GM04503 (cell line): ENCODE data around the gene C1QBP.
"Not testable (repeated sequence)": the region's sequence is repeated elsewhere in the genome, so short reads cannot be mapped to it uniquely, and the experiment has no call there.

Experiments
- DNase-seq: peaks from one replicate; pipeline ENCODE4 v3.0.0-alpha.2; 2012; ENCODE audit warnings: low read depth

C1QBP gene

GRCh38 chr17:5431949-5432556 lies 6.9 kb downstream of the C1QBP start:
- no peak for DNase-seq

- not testable (repeated sequence) for DNase-seq
Measured at GRCh38 chr17:5431234-5431633, 7.7 kb downstream of the C1QBP start.

- DNase-seq: no peak
Measured at GRCh38 chr17:5430413-5430999, 8.4 kb downstream of the C1QBP start.

GRCh38 chr17:5429191-5429887 lies 9.6 kb downstream of the C1QBP start:
- no peak for DNase-seq

- no peak for DNase-seq
Measured at GRCh38 chr17:5425826-5426225, 13.1 kb downstream of the C1QBP start.

- no peak for DNase-seq
Measured at GRCh38 chr17:5424909-5425308, 14.0 kb downstream of the C1QBP start.

GRCh38 chr17:5422505-5422904 lies 16.4 kb downstream of the C1QBP start:
- peak; percentile 46 for DNase-seq

- peak; percentile 48 for DNase-seq
Measured at GRCh38 chr17:5419959-5420653, 18.8 kb downstream of the C1QBP start, which contains the start of gene RPAIN. Gene RPAIN, plus strand, starts transcription at chr17:5420182. Its CDS starts 29 bp downstream, at chr17:5420211.

GRCh38 chr17:5419356-5419958 lies 19.5 kb downstream of the C1QBP start, which contains the start of gene NUP88:
Gene NUP88, minus strand, starts transcription at chr17:5419662. Its CDS starts 12 bp downstream, at chr17:5419650.
- peak; percentile 84 for DNase-seq

- no peak for DNase-seq
Measured at GRCh38 chr17:5418858-5419355, 20.0 kb downstream of the C1QBP start.

- no peak for DNase-seq
Measured at GRCh38 chr17:5416901-5417300, 22.1 kb downstream of the C1QBP start.

- peak; percentile 83 for DNase-seq
Measured at GRCh38 chr17:5413682-5414081, 25.3 kb downstream of the C1QBP start.

GRCh38 chr17:5410594-5411272 lies 28.2 kb downstream of the C1QBP start:
- DNase-seq: no peak

- DNase-seq: no peak
Measured at GRCh38 chr17:5408186-5408585, 30.8 kb downstream of the C1QBP start.

- DNase-seq: no peak
Measured at GRCh38 chr17:5405400-5405799, 33.6 kb downstream of the C1QBP start.

GRCh38 chr17:5399767-5400166 lies 39.2 kb downstream of the C1QBP start:
- no peak for DNase-seq

GRCh38 chr17:5396612-5397011 lies 42.3 kb downstream of the C1QBP start:
- DNase-seq: no peak

- no peak for DNase-seq
Measured at GRCh38 chr17:5391678-5392077, 47.3 kb downstream of the C1QBP start.
